Right kidney (tissue), 1 donor: ENCODE measurements around the gene SBF2.

Source experiments
- DNase-seq: peaks from one replicate; pipeline ENCODE4 v3.0.0-alpha.2; 2016

The SBF2 gene

GRCh38 chr11:9799886-9800285 lies 494.1 kb downstream of the SBF2 start:
- no peak for DNase-seq

- DNase-seq = no peak
Observed at GRCh38 chr11:9797300-9797699, 496.7 kb downstream of the SBF2 start.

- no peak for DNase-seq
Observed at GRCh38 chr11:9796854-9797253, 497.2 kb downstream of the SBF2 start.

GRCh38 chr11:9796266-9796665 lies 497.8 kb downstream of the SBF2 start:
- DNase-seq = no peak

- no peak for DNase-seq
Observed at GRCh38 chr11:9790703-9791102, 503.3 kb downstream of the SBF2 start.

- no peak for DNase-seq
Observed at GRCh38 chr11:9789910-9790309, 504.1 kb downstream of the SBF2 start.

GRCh38 chr11:9787981-9788521 lies 506.0 kb downstream of the SBF2 start:
- no peak for DNase-seq

- no peak for DNase-seq
Observed at GRCh38 chr11:9787260-9787659, 506.8 kb downstream of the SBF2 start.

- DNase-seq = no peak
Observed at GRCh38 chr11:9784602-9785315, 509.3 kb downstream of the SBF2 start.

GRCh38 chr11:9783986-9784385 lies 510.0 kb downstream of the SBF2 start:
- DNase-seq = no peak

GRCh38 chr11:9780929-9781328 lies 513.1 kb downstream of the SBF2 start:
- DNase-seq = no peak

- no peak for DNase-seq
Observed at GRCh38 chr11:9777525-9777924, 516.5 kb downstream of the SBF2 start.

- DNase-seq = no peak
Observed at GRCh38 chr11:9777066-9777465, 517.0 kb downstream of the SBF2 start.

- no peak for DNase-seq
Observed at GRCh38 chr11:9776203-9776602, 517.8 kb downstream of the SBF2 start.

GRCh38 chr11:9775398-9775779 lies 518.6 kb downstream of the SBF2 start:
- no peak for DNase-seq

GRCh38 chr11:9774591-9775397 lies 519.2 kb downstream of the SBF2 start:
- no peak for DNase-seq

GRCh38 chr11:9774109-9774508 lies 519.9 kb downstream of the SBF2 start:
- no peak for DNase-seq

GRCh38 chr11:9773524-9773923 lies 520.5 kb downstream of the SBF2 start:
- no peak for DNase-seq

GRCh38 chr11:9772218-9772617 lies 521.8 kb downstream of the SBF2 start:
- DNase-seq = no peak

GRCh38 chr11:9771071-9771511 lies 522.9 kb downstream of the SBF2 start:
- DNase-seq = no peak

- DNase-seq = no peak
Observed at GRCh38 chr11:9769621-9770020, 524.4 kb downstream of the SBF2 start.

GRCh38 chr11:9765320-9766101 lies 528.5 kb downstream of the SBF2 start:
- peak; percentile 53 for DNase-seq

- no peak for DNase-seq
Observed at GRCh38 chr11:9763301-9763700, 530.7 kb downstream of the SBF2 start.
